Erythroblast (primary cell): ENCODE data around the gene CEBPE.

Source experiments
- GATA1 ChIP-seq: IDR thresholded peaks from 2 replicates; pipeline ENCODE4 v1.6.1; 2011; ENCODE audit warnings: low read depth, mild to moderate bottlenecking, control low read depth, low read length, moderate library complexity
- POLR2A ChIP-seq: IDR thresholded peaks from 2 replicates; pipeline ENCODE4 v1.6.1; 2011; ENCODE audit warnings: mild to moderate bottlenecking, low read length

DNA sequence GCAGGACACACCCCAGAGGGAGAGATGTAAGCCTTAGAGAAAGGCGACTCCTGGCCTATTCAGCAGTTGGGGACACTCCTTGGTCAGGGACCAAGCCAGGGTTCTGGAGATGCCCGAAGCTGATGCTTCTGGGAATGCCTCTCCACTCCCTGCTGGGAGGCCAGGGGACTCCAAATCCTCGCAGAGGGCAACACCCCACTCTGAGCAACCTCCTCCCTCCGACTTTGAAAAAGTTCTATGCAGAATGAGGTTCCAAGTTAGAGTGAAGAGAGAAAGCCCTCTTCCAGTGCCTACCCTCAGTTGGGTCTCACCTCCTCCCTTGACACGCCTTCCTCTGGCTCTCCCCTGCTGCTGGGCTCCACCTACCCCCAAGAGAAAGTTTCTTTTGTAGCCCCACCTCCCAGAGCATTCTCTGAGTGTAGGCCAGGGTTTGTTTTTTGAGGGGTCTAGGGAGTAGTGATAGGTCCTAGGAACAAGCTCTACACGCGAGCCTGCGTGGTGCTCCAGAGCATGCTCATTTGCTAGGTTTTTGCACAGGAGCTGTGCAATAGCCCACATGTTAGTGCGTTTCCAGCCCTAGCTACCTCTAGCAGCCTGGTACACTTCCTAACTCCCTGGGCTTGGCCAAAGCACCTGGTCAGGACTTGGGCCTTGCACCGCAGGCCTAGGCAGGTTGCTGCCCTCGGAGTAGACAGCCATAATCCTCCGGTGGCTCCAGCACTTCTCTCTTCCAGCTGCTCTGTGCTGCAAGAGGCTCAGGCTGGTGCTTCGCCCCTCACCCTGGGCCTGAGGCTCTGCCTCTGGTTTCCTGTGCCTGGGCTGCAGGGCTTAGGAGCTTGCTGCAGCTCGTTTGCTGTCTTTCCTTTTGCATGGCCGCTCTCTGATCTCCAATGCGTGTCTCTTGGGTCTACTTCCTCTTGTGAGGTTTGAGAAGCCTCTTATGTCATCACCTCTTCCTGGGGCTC, 590 bp upstream of the CEBPE start:
- TF ChIP-seq POLR2A (no peak), GATA1 (no peak)
